GM10266 (cell line): Measurements from ENCODE around the gene CDH15.

Experiments used
- DNase-seq: peaks from one replicate; pipeline ENCODE4 v3.0.0; 2012; ENCODE audit errors: extremely low spot score
- TF ChIP-seq, protein P1 (sequence below): IDR thresholded peaks from 2 replicates; pipeline ENCODE4 v1.5.1; 2012; ENCODE audit warnings: mild to moderate bottlenecking, low read depth; ENCODE audit not compliant: control insufficient read depth, insufficient read depth; ENCODE audit errors: missing control alignments

The CDH15 gene

DNA sequence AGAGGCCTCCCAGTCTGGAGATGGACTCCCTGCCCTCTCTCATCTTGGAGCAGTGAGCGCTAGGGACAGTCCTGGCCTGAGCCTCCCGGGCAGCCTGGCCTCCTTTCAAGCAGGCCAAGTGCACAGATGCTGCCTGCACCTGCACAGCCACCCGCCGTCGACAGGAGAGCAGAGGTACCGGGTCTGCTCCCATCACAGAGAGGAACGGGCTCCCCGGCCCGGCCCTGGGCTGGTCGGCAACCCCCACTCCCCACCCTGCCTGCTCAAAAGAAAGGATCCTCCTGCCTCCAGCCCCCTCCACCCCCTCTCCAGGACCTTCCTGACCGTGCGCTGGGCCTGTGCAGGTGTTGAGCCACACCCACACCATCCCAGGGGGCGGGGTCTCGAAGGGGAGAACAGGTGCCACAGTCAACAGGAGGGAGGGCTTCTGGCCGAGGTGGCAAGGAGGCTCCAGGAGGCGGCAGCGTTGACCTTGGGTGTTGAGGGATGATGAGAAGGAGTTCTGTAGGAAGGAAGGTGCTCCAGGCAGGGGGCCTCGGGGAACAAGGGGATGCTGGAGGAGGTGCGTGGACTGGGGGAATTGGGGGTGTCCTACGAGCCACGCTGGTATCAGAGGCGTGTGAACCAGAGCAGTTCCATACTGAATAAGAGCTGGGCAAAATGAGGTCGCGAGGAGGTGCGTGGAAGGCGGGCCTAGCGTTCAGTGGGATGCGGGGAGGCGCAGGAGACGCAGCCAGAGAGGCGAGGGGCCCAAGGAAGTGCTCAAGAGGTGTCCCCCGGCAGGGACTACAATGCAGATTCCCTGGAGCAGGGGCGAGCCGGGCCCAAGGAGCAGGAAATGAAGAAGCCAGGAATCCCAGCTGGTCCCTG, 967 bp upstream of the CDH15 start:
- no peak for DNase-seq
- TF ChIP-seq, protein P1, sequence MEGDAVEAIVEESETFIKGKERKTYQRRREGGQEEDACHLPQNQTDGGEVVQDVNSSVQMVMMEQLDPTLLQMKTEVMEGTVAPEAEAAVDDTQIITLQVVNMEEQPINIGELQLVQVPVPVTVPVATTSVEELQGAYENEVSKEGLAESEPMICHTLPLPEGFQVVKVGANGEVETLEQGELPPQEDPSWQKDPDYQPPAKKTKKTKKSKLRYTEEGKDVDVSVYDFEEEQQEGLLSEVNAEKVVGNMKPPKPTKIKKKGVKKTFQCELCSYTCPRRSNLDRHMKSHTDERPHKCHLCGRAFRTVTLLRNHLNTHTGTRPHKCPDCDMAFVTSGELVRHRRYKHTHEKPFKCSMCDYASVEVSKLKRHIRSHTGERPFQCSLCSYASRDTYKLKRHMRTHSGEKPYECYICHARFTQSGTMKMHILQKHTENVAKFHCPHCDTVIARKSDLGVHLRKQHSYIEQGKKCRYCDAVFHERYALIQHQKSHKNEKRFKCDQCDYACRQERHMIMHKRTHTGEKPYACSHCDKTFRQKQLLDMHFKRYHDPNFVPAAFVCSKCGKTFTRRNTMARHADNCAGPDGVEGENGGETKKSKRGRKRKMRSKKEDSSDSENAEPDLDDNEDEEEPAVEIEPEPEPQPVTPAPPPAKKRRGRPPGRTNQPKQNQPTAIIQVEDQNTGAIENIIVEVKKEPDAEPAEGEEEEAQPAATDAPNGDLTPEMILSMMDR, result peak; percentile 27

DNA sequence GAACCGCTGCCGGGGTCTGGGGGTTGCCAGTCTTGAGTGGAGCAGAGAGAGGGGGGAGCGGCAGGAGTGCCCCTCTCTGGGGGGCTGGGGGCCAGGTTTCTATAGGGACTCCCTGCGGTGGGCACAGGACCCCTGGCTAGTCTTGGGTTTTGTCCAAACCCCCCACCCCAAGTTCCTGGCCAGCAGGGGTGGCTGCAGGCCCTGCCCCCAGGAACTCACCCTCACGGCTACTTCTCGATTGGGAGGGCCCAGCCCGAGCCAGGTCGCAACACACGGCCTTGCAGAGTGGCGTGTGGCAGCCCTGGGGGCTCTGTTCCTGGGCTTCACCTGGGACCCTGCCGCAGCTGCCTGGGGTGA, 601 bp downstream of the CDH15 start:
- TF ChIP-seq, protein P1, result no peak

DNA sequence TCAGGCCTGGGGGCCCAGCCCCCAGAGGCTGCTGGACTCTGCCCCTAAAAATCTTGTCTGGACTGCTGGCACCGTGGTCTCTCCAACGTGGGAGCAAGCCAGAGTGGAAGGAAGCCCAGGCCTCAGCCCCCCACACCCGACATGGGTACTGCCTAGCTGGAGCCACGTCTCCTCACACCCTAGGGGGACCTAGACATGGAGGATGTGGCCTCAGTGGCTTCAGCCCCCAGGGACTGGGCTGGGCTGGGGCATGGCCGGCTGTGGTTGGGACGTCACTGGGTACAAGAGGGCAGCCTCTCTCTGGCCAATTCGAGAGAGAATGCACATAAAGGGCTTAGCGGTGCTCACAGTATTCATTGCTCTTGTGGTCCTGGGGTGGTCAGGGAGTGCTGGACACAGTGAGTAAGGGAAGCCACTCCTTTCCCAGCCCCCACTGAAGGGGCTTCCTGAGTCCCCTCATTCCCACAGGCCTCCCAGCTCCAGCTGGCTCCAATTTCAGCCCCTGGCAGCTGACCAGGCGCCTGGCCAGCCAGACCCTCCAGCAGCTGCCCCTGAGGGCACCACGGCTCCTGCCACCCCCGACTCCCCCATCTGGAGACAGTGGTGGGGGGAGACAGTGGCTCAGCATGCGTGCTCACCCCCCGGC, 1.1 kb downstream of the CDH15 start:
- TF ChIP-seq, protein P1, result no peak
- no peak for DNase-seq

More for the DNA sequence above, 601 bp downstream of the CDH15 start:
- no peak for DNase-seq

DNA sequence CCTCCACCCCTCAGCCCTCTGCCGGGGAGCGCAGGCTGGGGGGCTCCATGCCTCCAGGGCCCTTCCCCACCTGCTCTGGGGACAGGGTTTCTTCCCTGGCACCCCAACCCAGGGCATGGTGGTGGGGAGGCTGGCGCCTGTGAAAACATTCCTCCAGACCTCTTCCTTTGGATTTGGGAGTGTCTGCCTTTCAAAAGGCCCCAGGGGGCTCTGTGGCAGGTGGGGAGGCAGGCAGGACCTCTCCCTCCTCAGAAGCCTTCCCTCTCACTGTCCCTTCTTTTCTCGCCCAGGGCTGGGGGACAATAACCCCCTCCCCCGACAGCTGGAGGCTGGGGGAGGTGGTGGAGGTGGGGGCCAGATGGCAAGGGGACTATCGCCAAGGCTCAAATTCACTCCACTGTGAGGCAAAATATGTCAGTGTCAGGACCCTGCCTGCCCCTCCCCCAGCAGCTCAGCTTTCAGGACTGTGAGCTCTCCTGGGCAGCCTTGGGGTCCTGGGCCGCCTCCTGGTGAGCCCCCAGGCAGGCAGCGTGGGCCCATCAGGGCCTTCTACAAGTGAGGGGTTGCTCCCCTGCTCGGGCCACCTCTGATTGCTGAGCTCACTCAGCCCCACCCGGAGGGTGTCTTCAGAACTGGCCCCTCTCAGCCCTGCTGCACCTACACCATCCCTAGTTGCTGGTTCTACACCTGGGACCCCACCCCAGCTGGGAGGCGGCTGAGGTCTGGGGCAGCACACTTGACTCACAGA, 1.8 kb downstream of the CDH15 start:
- TF ChIP-seq, protein P1, result no peak
- DNase-seq, result no peak

DNA sequence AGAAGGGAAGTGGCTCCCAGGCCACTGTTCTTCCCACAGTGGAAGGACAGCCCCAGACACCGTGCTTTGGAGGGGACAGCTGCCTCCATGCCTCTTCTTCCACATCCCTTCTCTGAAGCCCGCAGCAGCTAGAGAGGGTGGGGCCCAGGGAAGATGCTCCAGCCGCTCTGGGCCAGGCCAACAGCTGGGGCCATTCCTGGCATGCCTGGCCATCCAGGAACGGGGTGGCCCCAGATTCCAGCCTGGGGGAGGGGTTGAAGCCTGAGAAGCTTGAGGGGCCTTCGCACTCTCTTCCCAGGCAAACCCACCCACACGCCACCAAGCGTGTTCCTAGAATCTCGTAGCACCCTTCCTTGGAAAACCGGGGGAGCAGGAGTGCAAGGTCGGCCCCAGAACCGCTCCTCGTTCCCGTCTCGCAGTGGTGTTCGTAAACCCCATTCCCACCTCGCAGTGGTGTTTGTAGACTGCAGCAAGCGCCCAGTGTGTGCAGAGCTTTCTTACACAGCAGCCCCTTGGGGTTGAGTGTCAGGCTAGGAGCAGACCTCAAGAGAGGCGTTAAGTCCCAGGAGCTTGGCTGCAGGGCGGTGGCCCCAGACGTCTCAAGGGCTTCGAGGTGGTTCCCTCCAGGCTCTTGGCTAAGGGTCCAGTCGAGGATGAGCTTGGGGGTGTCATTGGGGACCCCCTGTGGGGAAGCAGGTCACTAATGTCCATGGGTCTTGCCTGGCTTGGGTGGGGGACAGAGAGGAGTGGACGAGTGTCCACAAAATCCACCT, 2.7 kb downstream of the CDH15 start:
- TF ChIP-seq, protein P1, result no peak
- DNase-seq, result no peak

DNA sequence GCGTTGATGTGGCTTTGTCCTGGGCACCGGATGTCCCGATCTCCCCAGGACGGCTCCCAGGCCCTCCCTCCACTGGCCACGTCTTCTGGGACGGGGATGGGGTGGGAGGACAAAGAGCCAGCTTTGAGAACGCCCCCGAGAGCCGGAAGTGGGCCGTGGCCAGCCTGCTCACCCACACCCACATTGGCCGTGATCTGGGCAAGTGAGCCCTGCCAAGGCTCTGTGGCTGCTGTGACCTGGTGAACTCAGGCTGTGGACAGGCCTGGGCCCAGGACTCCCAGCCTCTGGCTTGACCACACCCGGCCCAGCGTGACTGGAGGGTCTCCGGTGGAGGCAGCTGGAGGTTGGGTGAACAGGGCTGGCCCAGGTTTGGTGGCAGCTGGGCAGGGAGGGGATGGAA, 3.3 kb downstream of the CDH15 start:
- DNase-seq, result no peak
- TF ChIP-seq, protein P1, result no peak
